Stimulated activated naive CD8-positive, alpha-beta T cell treated with anti-CD3 and anti-CD28 coated beads, Interleukin-15, Interleukin-2, amounts not matched to agents 100 ng/mL and 50 ng/mL, for 24 hours (primary cell): Measurements from ENCODE around the gene GSTA1.
"Not testable (repeated sequence)": the region's sequence is repeated elsewhere in the genome, so short reads cannot be mapped to it uniquely, and the experiment has no call there.

Experiments used
- H3K27ac Mint-ChIP-seq: one replicate; pipeline ENCODE4 v1.8.0; 2021; ENCODE audit warnings: mild to moderate bottlenecking, mixed read lengths
- H3K27me3 Mint-ChIP-seq: one replicate; pipeline ENCODE4 v1.8.0; 2021; ENCODE audit warnings: mixed read lengths
- H3K36me3 Mint-ChIP-seq: one replicate; pipeline ENCODE4 v1.8.0; 2021; ENCODE audit warnings: low read depth, mixed read lengths
- H3K4me1 Mint-ChIP-seq: one replicate; pipeline ENCODE4 v1.8.0; 2021; ENCODE audit warnings: low read depth, mixed read lengths
- H3K4me3 Mint-ChIP-seq: one replicate; pipeline ENCODE4 v1.8.0; 2021; ENCODE audit warnings: mild to moderate bottlenecking, mixed read lengths
- H3K9me3 Mint-ChIP-seq: one replicate; pipeline ENCODE4 v1.8.0; 2021; ENCODE audit warnings: mixed read lengths

The GSTA1 gene

GRCh38 chr6:52803668-52804255 lies at the start of gene GSTA1:
GSTA1 (minus strand) TSS chr6:52803816; CDS start chr6:52799267, 4,549 bp downstream.
- H3K4me1 Mint-ChIP-seq, H3K9me3 Mint-ChIP-seq, H3K27ac Mint-ChIP-seq, H3K4me3 Mint-ChIP-seq, H3K36me3 Mint-ChIP-seq: not testable (repeated sequence)
- peaks cover 37% of the 10 kb centered on the region for H3K27me3 Mint-ChIP-seq

GRCh38 chr6:52849137-52849536 lies 45.5 kb upstream of the GSTA1 start:
- Mint-ChIP-seq H3K4me3 (no peak overlapping the region), H3K36me3 (no peaks in the 10 kb centered on the region), H3K9me3 (no peaks in the 10 kb centered on the region), H3K4me1 (no peaks in the 10 kb centered on the region), H3K27ac (no peak overlapping the region), H3K27me3 (peaks cover 34% of the 10 kb centered on the region)

- H3K4me3 Mint-ChIP-seq: no peak overlapping the region
- H3K9me3 Mint-ChIP-seq: no peaks in the 10 kb centered on the region
- H3K27ac Mint-ChIP-seq: no peak overlapping the region
- H3K27me3 Mint-ChIP-seq: peaks cover 21% of the 10 kb centered on the region
- no peaks in the 10 kb centered on the region for H3K4me1 Mint-ChIP-seq
- H3K36me3 Mint-ChIP-seq: no peaks in the 10 kb centered on the region
Measured at GRCh38 chr6:52846002-52846401, 42.4 kb upstream of the GSTA1 start.

- no peak overlapping the region for H3K27ac Mint-ChIP-seq
- peaks cover 21% of the 10 kb centered on the region for H3K27me3 Mint-ChIP-seq
- no peaks in the 10 kb centered on the region for H3K9me3 Mint-ChIP-seq
- H3K4me3 Mint-ChIP-seq: no peak overlapping the region
- no peaks in the 10 kb centered on the region for H3K4me1 Mint-ChIP-seq
- H3K36me3 Mint-ChIP-seq: no peaks in the 10 kb centered on the region
Measured at GRCh38 chr6:52843605-52844004, 40.0 kb upstream of the GSTA1 start.

GRCh38 chr6:52840763-52841585 lies 37.4 kb upstream of the GSTA1 start, which contains the start of gene GSTA5:
GSTA5 (minus strand) TSS chr6:52840813.
- no peaks in the 10 kb centered on the region for H3K36me3 Mint-ChIP-seq

GRCh38 chr6:52839124-52840055 lies 35.8 kb upstream of the GSTA1 start:
- Mint-ChIP-seq H3K4me1 (no peaks in the 10 kb centered on the region), H3K27me3 (peaks cover 37% of the 10 kb centered on the region), H3K9me3 (no peaks in the 10 kb centered on the region), H3K4me3 (no peak overlapping the region), H3K27ac (no peak overlapping the region), H3K36me3 (no peaks in the 10 kb centered on the region)

More at GRCh38 chr6:52840763-52841585, 37.4 kb upstream of the GSTA1 start, which contains the start of gene GSTA5:
- Mint-ChIP-seq H3K4me1 (no peaks in the 10 kb centered on the region), H3K27me3 (peaks cover 33% of the 10 kb centered on the region), H3K27ac (no peak within 1 kb of the TSS), H3K4me3 (no peak within 1 kb of the TSS), H3K9me3 (no peaks in the 10 kb centered on the region)

GRCh38 chr6:52834481-52834880 lies 30.9 kb upstream of the GSTA1 start:
- H3K4me3 Mint-ChIP-seq: no peak overlapping the region
- no peaks in the 10 kb centered on the region for H3K4me1 Mint-ChIP-seq
- H3K27ac Mint-ChIP-seq: no peak overlapping the region
- no peaks in the 10 kb centered on the region for H3K36me3 Mint-ChIP-seq
- no peaks in the 10 kb centered on the region for H3K9me3 Mint-ChIP-seq
- peaks cover 32% of the 10 kb centered on the region for H3K27me3 Mint-ChIP-seq

- not testable (repeated sequence) for H3K4me3 Mint-ChIP-seq, H3K9me3 Mint-ChIP-seq, H3K36me3 Mint-ChIP-seq, H3K27ac Mint-ChIP-seq, H3K4me1 Mint-ChIP-seq
- peaks cover 19% of the 10 kb centered on the region for H3K27me3 Mint-ChIP-seq
Measured at GRCh38 chr6:52830869-52831268, 27.3 kb upstream of the GSTA1 start.

GRCh38 chr6:52829046-52829817 lies 25.6 kb upstream of the GSTA1 start:
- no peak overlapping the region for H3K4me3 Mint-ChIP-seq
- peaks cover 10% of the 10 kb centered on the region for H3K27me3 Mint-ChIP-seq
- no peaks in the 10 kb centered on the region for H3K36me3 Mint-ChIP-seq
- no peak overlapping the region for H3K27ac Mint-ChIP-seq
- no peaks in the 10 kb centered on the region for H3K9me3 Mint-ChIP-seq
- H3K4me1 Mint-ChIP-seq: no peaks in the 10 kb centered on the region

GRCh38 chr6:52828621-52829020 lies 25.0 kb upstream of the GSTA1 start:
- H3K27ac Mint-ChIP-seq, H3K36me3 Mint-ChIP-seq, H3K9me3 Mint-ChIP-seq, H3K4me1 Mint-ChIP-seq, H3K4me3 Mint-ChIP-seq: not testable (repeated sequence)
- H3K27me3 Mint-ChIP-seq: peaks cover 10% of the 10 kb centered on the region

GRCh38 chr6:52827073-52827783 lies 23.6 kb upstream of the GSTA1 start:
- not testable (repeated sequence) for H3K4me3 Mint-ChIP-seq, H3K36me3 Mint-ChIP-seq, H3K9me3 Mint-ChIP-seq, H3K27ac Mint-ChIP-seq, H3K4me1 Mint-ChIP-seq
- peaks cover 10% of the 10 kb centered on the region for H3K27me3 Mint-ChIP-seq

GRCh38 chr6:52826513-52826912 lies 22.9 kb upstream of the GSTA1 start:
- Mint-ChIP-seq H3K4me3 (no peak overlapping the region), H3K36me3 (no peaks in the 10 kb centered on the region), H3K4me1 (no peaks in the 10 kb centered on the region), H3K27me3 (peaks cover 10% of the 10 kb centered on the region), H3K27ac (no peak overlapping the region), H3K9me3 (peaks cover 4% of the 10 kb centered on the region)

GRCh38 chr6:52825900-52826459 lies 22.4 kb upstream of the GSTA1 start:
- H3K9me3 Mint-ChIP-seq, H3K4me3 Mint-ChIP-seq, H3K27ac Mint-ChIP-seq, H3K4me1 Mint-ChIP-seq, H3K36me3 Mint-ChIP-seq: not testable (repeated sequence)
- peaks cover 10% of the 10 kb centered on the region for H3K27me3 Mint-ChIP-seq
